HG03060 (cell line): ENCODE data around the gene PRKCB.
"Not testable (repeated sequence)": the region's sequence is repeated elsewhere in the genome, so short reads cannot be mapped to it uniquely, and the experiment has no call there.

Experiments
- ATAC-seq: cut with Tn5 transposase; IDR thresholded peaks from one replicate; pipeline ENCODE4 v1.9.1; 2021; ENCODE audit warnings: low read depth, moderate number of reproducible peaks; ENCODE audit not compliant: unreplicated experiment

The PRKCB gene

GRCh38 chr16:23931199-23931598, 95.4 kb downstream of the PRKCB start:
- ATAC-seq: no peak

GRCh38 chr16:23933650-23934049, 97.9 kb downstream of the PRKCB start:
- not testable (repeated sequence) for ATAC-seq

GRCh38 chr16:23934610-23935236, 98.9 kb downstream of the PRKCB start:
- ATAC-seq: no peak

- no peak for ATAC-seq
Observed at GRCh38 chr16:23940111-23940510, 104.3 kb downstream of the PRKCB start.

GRCh38 chr16:23941025-23941424, 105.2 kb downstream of the PRKCB start:
- ATAC-seq: no peak

- no peak for ATAC-seq
Observed at GRCh38 chr16:23941963-23942564, 106.3 kb downstream of the PRKCB start.

- no peak for ATAC-seq
Observed at GRCh38 chr16:23943604-23944003, 107.8 kb downstream of the PRKCB start.

GRCh38 chr16:23944381-23944780, 108.6 kb downstream of the PRKCB start:
- no peak for ATAC-seq

- no peak for ATAC-seq
Observed at GRCh38 chr16:23945243-23945642, 109.5 kb downstream of the PRKCB start.

- ATAC-seq: no peak
Observed at GRCh38 chr16:23947838-23948237, 112.1 kb downstream of the PRKCB start.

GRCh38 chr16:23948949-23949411, 113.2 kb downstream of the PRKCB start:
- no peak for ATAC-seq

- no peak for ATAC-seq
Observed at GRCh38 chr16:23949630-23950290, 114.0 kb downstream of the PRKCB start.

- no peak for ATAC-seq
Observed at GRCh38 chr16:23950291-23950894, 114.6 kb downstream of the PRKCB start.

- no peak for ATAC-seq
Observed at GRCh38 chr16:23950898-23951297, 115.1 kb downstream of the PRKCB start.

- no peak for ATAC-seq
Observed at GRCh38 chr16:23952128-23952970, 116.6 kb downstream of the PRKCB start.

- ATAC-seq: no peak
Observed at GRCh38 chr16:23952971-23953300, 117.2 kb downstream of the PRKCB start.

- no peak for ATAC-seq
Observed at GRCh38 chr16:23953476-23953875, 117.7 kb downstream of the PRKCB start.

GRCh38 chr16:23955088-23955487, 119.3 kb downstream of the PRKCB start:
- ATAC-seq: no peak

- no peak for ATAC-seq
Observed at GRCh38 chr16:23957287-23957686, 121.5 kb downstream of the PRKCB start.

GRCh38 chr16:23959072-23959751, 123.4 kb downstream of the PRKCB start:
- ATAC-seq: no peak
